Brain pericyte (primary cell): ENCODE data around the gene AGTPBP1.
"Not testable (repeated sequence)": the region's sequence is repeated elsewhere in the genome, so short reads cannot be mapped to it uniquely, and the experiment has no call there.

Source experiments
- DNase-seq: peaks from one replicate; pipeline ENCODE4 v3.0.0-alpha.2; 2012; ENCODE audit warnings: low read depth, low spot score

Gene AGTPBP1, protein sequence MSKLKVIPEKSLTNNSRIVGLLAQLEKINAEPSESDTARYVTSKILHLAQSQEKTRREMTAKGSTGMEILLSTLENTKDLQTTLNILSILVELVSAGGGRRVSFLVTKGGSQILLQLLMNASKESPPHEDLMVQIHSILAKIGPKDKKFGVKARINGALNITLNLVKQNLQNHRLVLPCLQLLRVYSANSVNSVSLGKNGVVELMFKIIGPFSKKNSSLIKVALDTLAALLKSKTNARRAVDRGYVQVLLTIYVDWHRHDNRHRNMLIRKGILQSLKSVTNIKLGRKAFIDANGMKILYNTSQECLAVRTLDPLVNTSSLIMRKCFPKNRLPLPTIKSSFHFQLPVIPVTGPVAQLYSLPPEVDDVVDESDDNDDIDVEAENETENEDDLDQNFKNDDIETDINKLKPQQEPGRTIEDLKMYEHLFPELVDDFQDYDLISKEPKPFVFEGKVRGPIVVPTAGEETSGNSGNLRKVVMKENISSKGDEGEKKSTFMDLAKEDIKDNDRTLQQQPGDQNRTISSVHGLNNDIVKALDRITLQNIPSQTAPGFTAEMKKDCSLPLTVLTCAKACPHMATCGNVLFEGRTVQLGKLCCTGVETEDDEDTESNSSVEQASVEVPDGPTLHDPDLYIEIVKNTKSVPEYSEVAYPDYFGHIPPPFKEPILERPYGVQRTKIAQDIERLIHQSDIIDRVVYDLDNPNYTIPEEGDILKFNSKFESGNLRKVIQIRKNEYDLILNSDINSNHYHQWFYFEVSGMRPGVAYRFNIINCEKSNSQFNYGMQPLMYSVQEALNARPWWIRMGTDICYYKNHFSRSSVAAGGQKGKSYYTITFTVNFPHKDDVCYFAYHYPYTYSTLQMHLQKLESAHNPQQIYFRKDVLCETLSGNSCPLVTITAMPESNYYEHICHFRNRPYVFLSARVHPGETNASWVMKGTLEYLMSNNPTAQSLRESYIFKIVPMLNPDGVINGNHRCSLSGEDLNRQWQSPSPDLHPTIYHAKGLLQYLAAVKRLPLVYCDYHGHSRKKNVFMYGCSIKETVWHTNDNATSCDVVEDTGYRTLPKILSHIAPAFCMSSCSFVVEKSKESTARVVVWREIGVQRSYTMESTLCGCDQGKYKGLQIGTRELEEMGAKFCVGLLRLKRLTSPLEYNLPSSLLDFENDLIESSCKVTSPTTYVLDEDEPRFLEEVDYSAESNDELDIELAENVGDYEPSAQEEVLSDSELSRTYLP

DNA sequence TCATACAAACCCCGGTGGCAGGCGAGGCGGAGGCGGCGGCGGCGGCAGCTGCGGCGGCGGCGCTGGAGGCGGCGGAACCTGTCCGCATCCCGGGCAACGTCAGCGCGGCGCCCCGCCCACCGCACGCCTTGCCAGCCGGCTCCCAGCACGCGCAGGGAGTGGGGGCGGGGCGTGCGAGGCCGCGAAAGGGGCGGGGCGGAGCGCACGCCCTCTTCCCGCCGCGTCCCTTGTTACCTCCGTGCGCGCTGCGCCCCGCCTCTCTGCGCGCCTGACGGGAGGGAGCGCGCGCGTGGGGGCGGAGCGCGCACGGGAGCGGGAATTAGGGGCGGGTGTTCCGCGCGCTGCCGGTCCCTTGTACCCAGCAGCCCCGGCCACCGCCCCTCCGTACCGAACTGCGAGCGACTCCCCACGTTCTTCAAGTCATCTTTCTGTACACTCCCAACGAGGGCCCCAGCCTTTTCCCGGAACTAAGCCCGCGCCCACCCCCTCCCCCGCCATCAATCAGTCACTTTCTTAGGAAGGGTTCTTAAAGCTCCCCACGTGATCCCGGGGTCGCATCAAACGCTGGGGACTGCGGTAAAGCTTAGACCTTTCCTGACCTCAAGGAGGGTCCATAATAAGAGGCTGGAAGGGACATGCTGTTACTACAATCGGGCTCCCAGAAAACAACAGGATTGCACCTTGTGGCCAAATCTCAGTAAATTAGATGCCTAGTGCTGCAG, at the start of gene AGTPBP1:
TSS of gene AGTPBP1 (minus strand) at position 80 of the 722 bp plus-strand sequence. CDS start 29,421 bp downstream, outside the sequence.
- peak; percentile 70 for DNase-seq

DNA sequence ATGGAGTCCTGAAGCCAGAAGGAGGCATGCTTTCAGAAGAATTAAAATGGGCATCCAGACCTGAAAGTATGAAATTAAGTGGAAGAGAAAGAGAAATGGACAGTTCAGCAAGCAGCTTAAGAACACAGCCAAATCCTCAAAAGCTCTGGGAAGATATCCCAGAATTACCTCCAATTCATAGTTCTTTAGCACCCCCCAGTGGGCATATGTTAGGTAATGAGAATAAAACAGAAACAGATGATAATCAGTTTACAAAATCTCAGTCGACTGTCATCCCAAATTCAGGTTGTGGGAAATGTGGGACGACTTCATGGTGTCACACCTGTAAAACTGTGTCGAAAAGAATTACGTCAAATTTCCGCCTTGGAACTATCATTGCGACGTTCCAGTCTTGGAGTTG, 44.4 kb upstream of the AGTPBP1 start:
- not testable (repeated sequence) for DNase-seq

DNA sequence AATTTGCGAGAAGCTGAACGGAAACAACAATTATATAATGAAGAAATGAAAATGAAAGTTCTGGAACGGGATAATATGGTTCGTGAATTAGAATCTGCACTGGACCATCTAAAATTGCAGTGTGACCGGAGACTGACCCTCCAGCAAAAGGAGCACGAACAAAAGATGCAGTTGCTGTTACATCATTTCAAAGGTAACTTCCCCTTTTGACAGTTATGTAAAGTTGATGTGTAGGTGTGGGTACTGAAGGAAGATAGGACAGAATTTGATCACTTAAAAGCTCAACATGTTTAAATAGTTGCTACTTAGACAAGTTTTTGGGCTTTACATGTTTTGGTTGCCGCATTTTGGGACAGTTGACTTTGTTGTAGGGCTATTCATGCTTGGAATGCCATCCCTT, 32.1 kb upstream of the AGTPBP1 start:
- DNase-seq = not testable (repeated sequence)

DNA sequence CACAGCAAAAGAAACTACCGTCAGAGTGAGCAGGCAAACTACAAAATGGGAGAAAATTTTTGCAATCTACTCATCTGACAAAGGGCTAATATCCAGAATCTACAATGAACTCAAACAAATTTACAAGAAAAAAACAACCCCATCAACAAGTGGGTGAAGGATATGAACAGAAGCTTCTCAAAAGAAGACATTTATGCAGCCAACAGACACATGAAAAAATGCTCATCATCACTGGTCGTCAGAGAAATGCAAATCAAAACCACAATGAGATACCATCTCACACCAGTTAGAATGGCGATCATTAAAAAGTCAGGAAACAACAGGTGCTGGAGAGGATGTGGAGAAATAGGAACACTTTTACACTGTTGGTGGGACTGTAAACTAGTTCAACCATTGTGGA, 20.0 kb upstream of the AGTPBP1 start:
- DNase-seq = not testable (repeated sequence)

DNA sequence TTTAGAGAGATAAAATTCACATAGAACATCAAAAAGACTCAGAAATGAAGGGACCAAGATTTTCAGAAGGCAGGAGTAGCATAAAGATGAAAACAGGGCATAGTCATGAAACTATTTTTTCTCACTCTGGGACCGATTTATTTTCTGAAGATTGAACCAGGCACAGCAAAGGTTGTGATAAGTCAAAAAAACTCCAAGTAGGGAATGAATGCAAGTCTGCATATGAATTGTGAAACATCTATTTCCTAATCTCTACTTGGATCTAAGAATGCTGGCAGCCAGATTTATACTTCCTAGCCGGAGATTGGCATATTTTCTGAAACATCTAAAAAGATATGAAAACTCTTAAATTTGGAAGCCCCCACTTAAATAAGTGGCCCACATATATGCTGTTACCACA, 16.0 kb upstream of the AGTPBP1 start:
- not testable (repeated sequence) for DNase-seq

DNA sequence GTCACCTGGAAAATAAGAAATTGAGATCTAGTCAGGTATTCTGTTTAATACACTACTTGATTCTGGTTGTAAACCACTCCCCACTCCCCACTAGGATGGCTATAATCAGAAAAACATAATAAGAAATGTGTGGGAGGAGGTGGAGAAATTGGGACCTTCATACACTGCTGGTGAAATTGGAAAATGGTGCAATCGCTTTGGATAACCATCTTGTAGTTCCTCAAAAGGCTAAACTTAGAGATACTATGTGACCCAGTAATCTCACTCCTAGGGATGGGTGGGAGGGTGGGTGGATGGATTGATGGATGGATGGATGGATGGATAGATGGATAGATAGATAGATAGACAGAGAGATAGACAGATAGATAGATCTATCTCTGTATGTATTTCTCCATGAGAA, 14.5 kb upstream of the AGTPBP1 start:
- DNase-seq = not testable (repeated sequence)

DNA sequence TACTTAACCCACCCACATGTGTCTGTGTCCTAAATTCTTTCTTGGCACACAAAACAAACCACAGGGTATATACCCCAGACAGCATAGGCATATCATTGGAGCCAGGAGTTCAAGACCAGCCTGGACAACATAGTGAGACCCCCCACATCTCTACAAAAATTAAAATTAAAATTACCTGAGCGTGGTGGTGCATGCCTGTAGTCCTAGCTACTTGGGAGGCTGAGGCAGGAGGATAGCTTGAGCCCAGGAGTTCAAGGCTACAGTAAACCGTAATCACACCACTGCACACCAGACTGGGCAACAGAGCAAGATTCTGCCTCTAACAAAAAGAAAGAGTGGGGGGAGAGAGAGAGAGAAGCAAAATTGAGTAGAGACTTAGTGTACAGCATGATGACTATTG, 4.6 kb upstream of the AGTPBP1 start:
- DNase-seq = no peak

DNA sequence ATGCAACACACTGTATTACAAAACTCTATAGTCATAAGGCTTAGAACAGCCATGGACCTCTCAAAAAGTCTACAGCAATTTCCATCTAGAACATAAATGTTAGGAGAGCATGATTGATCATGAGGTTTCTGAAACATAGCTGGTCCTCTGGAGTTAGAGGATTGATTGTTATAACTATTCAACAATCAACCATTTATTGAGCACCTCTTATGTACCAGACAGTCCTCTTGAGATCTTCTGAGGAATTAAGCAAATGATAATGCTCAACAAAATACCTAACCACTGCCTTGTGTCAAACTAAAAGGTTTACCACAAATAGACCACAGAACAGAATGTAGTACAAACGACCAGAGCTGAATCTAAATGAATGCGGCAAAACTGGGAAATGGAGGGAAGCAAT, 3.4 kb upstream of the AGTPBP1 start:
- no peak for DNase-seq

DNA sequence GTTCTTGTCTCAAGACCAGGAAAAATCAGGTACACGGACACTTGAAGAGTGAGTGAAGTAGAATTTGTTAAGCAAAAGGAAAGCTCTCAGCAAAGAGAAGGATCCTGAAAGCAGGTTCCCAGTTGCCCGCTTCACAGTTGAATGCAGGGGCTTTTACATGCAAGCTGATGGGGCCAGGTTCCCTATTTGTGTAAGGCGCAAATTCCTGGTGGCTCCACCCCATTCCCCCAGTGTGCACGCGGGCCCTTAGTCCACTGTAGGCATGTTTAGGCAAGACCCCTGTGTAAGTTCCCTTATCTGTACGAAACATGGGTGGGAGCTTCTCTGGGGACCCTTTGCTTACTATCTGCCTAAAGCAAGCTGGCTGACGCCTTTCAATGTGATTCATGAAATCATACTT, 2.7 kb upstream of the AGTPBP1 start:
- no peak for DNase-seq

DNA sequence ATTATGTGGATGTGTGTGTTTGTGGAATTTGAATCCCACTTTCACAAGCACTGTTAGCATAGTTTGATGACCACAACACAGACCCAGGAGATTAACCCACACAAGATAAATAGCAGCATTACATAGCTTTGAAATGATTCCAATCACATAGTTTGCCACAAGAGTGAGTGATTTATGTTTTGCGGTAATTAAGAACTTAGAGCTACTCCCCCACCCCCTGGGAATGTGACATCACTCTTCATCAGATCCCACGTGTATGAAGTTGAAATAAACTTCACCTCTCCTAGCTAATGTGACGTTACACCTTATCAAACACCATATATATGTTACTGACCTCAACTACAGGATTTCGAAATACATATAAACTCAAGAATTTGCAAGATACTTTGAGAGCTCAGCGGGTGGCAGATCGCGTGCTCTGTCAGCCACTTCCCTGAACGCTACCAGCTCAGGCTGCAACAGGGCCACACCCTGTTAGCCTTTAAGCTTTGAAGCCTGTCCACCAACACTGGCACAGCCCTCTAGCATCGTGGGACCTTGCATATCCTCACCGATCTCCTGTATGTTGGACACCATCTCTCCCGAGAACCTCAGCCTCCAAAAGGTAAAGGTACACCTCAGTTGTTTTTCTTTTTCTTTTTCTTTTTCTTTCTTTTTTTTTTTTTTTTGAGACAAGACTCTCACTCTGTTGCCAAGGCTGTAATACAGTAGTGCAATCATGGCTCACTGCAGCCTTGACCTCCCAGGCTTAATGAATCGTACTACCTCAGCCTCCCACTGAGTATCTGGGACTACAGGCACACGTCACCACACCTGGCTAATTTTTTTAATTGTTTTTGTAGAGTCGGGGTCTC, 1.7 kb upstream of the AGTPBP1 start:
- no peak for DNase-seq

DNA sequence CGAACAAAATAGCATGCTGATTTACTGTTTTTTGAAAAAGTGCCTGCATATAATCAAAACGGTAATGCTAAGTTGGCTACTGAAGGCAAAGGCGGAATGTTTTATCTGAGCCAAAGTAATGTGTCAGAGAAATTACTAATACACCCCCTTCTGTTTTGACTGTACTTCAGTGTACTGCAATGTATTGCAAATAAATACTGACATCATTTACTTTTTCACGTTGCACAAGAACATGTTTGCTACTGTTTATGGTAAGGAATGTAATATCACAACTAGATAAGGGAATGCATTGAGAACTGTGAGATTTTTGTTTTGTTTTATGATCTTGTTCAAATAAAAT, 813 bp upstream of the AGTPBP1 start:
- DNase-seq = no peak

DNA sequence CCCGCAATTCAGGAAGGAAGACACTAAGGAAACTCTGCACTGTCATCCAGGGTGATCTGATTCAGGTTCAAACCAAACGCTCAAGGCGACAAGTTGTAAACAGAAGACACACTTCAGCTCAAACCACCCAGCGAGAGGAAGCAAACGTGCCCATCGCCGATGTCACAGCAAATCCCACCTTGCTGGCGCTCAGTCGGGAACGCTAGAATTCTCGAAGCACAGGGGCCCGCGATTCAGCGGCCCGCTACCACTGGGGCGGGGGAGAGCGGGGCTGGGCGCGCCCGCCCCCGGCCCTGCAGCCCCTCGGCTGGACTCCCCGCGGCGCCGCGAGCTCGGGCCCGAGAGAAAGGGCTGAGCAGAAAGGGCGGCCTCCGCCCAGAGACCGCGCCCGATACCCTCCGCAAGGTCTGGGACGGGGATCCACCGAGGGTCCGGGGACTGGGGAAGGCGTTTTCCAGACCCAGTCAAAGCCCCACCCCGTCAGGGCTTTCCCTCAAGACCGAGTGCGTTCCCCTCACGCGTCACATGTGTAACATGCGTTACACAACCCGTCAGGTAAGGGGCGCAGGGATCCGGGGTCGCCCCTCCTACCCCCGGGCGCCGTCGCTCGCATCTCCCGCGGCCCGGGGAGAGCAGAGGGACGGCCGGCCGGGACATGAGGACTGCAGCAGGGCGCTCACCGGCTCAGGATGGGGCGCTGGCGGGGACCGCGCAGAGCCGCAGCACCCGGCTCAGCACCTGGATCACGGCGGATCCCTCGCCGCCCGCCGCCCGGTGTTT, 469 bp downstream of the AGTPBP1 start:
- DNase-seq = no peak

DNA sequence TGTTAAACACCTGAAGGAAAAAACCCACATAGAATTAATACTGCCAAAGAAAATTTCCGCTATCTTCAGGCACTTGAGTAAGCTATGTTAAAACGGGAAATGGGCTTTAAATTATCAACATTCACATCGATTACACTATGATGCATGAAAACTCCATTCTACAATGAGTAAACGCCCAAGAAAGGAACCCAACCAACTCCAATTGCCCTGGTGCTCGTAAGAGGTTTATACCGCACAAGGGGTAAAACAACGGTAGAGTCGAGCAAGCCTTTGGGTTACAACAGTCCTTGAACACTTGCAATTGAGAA, 1.0 kb downstream of the AGTPBP1 start:
- no peak for DNase-seq

DNA sequence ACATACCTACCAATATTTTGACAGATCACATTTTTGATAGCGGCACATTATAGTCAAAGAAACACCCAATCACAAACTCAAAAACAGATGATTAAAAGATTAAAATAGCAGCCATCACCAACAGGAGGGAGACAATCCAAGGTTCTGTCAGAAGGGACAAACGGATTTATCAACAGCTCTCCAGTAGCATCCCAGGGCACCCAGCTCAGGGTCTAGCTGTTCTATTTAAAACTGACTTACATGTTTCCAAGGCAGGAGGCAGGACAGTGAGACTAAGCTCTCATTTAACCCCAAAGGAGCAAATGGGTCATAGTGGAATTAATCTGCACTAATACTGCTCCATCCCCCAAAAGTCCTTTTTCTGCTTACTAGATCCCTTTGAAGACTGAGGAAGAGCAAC, 3.2 kb downstream of the AGTPBP1 start:
- DNase-seq = no peak

DNA sequence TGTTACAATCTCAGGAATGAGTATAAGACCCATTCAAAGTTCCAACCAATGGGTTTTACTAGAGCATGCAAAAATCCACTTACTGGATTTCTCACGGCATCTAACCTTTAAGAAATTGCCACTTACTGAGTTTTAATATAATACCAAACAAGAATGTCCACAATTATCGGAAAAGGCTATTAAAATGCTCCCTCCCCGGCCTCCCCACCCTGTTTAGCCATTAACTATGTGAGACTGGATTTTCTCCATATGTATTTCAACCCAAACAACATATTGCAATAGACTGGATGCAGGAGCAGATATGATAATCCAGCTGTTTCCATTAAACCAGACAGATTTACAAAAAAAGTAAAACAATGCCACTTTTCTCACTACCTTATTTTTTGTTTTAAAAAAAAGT, 4.1 kb downstream of the AGTPBP1 start:
- no peak for DNase-seq

DNA sequence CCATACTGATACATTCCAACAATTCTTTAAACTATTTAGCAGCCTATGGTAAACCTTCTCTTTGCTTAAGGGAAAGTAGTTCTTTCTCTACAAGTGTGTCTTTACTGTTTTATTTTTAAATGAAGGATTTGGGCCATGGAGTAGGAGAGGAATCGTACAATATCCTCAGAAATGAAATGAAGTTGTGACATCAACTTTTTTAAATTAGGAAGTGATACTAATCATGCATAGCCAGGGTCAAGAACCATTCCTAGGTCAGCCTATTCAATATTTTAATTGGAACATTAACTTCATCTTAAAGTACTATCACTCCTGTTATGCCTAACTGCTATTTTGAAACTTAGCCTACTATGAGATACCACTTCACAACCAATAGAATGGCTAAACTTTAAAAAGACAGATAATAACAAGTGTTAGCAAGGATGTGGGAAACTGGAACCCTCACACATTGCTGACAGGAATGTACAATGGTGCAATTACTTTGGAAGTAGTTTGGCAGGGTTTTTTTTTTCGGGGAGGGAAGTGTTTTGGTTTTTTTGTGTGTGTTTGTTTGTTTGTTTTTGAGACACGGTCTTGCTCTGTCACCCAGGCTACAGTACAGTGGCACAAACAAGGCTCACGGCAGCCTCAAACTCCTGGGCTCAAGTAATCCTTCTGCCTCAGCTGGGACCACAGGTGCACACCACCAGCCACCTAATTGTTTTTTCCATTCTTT, 10.7 kb downstream of the AGTPBP1 start:
- DNase-seq = no peak

DNA sequence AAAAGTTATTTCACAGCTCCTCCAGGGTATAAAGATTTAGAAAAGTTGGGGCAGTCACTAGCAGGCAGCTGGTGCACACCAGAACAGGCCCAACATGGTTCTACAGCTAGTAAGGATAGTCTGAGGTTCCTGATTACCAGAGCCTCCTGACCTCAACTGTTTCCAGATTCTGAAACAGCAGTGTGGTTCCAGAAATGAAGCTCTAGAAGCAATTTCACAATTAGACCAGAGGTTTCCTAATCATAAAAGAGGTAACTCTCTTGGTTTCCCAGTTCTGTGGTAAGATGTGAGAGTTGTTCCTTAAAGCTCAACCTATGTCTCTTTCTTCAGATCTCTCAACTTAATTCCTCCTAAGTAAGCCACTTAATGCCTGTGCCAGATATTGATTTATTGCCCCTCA, 11.9 kb downstream of the AGTPBP1 start:
- DNase-seq = no peak

DNA sequence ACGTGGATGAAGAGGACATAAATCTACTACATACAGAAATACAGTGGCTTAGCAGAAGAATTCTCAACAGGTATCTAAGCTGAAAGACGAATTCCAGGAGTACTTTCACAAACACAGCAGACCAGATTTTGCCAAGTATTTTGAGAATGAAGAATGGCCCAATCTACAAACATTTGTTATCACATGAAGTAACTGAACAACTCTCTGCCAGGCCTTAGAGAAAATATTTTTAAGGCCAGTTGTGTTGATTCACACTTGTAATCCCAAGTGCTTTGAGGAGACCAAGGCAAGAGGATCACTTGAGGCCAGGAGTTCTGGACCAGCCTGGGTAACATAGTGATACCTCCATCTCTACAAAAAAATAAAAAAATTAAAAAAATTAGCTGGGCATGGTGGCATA, 14.3 kb downstream of the AGTPBP1 start:
- no peak for DNase-seq

DNA sequence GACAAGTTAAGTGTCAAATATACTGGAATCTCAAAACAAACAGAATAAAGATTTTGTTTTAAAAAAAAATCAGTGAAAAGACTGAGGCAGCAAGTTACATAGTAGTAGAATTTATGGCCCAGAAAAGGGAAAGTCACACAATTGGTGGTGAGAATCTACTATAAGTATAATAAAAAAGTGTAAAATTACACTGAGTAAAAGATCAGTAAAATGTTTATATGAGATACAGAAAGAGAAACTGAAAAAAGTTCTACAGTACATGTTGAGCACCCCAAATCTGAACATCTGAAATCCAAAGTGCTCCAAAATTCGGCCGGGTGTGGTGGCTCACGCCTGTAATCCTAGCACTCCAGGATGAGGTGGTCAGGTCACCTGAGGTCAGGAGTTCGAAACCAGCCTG, 15.0 kb downstream of the AGTPBP1 start:
- no peak for DNase-seq
